HAP-1 (cell line): Measurements from ENCODE around the gene TSPO2.

Source experiments
- DNase-seq, 2 experiments: peaks; one replicate each; pipeline ENCODE4 v3.0.0-alpha.2; 2016 to 2020; ENCODE audit warnings: low spot score in 2 of 2
- H3K27me3 ChIP-seq: fragments of 250-450 bp; sonication (Bioruptor Pico); 2 replicates; pipeline ENCODE4 v1.5.1; 2020; ENCODE audit warnings: low read depth, mild to moderate bottlenecking, moderate library complexity
- H3K36me3 ChIP-seq: fragments of 250-450 bp; sonication (Bioruptor Pico); replicated peaks from 2 replicates; pipeline ENCODE4 v1.5.1; 2020; ENCODE audit warnings: mild to moderate bottlenecking
- H3K4me1 ChIP-seq: fragments of 250-450 bp; sonication (Bioruptor Pico); 2 replicates; pipeline ENCODE4 v1.5.1; 2020; ENCODE audit warnings: mild to moderate bottlenecking
- H3K4me3 ChIP-seq: fragments of 250-450 bp; sonication (Bioruptor Pico); 2 replicates; pipeline ENCODE4 v1.5.1; 2020; ENCODE audit warnings: mild to moderate bottlenecking, moderate library complexity
- H3K9me3 ChIP-seq: fragments of 250-450 bp; sonication (Bioruptor Pico); 2 replicates; pipeline ENCODE4 v1.5.1; 2020; ENCODE audit warnings: mild to moderate bottlenecking, moderate library complexity
- in situ Hi-C: fragments of 300-500 bp; cut with MboI; formaldehyde crosslinking; loops from 3 replicates; pipeline ENCODE4 v1.14.3; 2020; ENCODE audit warnings: low sequenced_read_pairs, inconsistent platforms, mixed read lengths

The TSPO2 gene

GRCh38 chr6:41064841-41065240 lies 22.6 kb downstream of the TSPO2 start:
- H3K4me1 ChIP-seq: no peaks in the 10 kb centered on the region
- no peaks in the 10 kb centered on the region for H3K27me3 ChIP-seq
- no peak for DNase-seq
- no peak overlapping the region for H3K4me3 ChIP-seq
- in situ Hi-C loops: no loop called here
- no peaks in the 10 kb centered on the region for H3K9me3 ChIP-seq
- H3K36me3 ChIP-seq: peaks cover 22% of the 10 kb centered on the region

GRCh38 chr6:41065550-41066026 lies 23.3 kb downstream of the TSPO2 start:
- in situ Hi-C loops: no loop called here
- Histone ChIP-seq H3K36me3 (peaks cover 26% of the 10 kb centered on the region), H3K4me3 (no peak overlapping the region), H3K9me3 (no peaks in the 10 kb centered on the region), H3K4me1 (0 out of 2 replicates have a peak, but pooled peaks cover under 1% of the 10 kb centered on the region), H3K27me3 (no peaks in the 10 kb centered on the region)
- DNase-seq: no peak

- 0 out of 2 replicates have a peak, but pooled peaks cover 4% of the 10 kb centered on the region for H3K4me1 ChIP-seq
- no peaks in the 10 kb centered on the region for H3K27me3 ChIP-seq
- peak; percentile 49 to 76 for DNase-seq
- peaks cover 30% of the 10 kb centered on the region for H3K36me3 ChIP-seq
- no peak overlapping the region for H3K4me3 ChIP-seq
- H3K9me3 ChIP-seq: no peaks in the 10 kb centered on the region
- in situ Hi-C loops: no loop called here
These were observed 24.6 kb downstream of the TSPO2 start for GRCh38 chr6:41066867-41067304.

GRCh38 chr6:41071501-41071922 lies 29.2 kb downstream of the TSPO2 start:
- H3K4me3 ChIP-seq: peak overlapping the region; percentile 81
- peaks cover 16% of the 10 kb centered on the region for H3K36me3 ChIP-seq
- in situ Hi-C loops: no loop called here
- H3K27me3 ChIP-seq: no peaks in the 10 kb centered on the region
- H3K9me3 ChIP-seq: no peaks in the 10 kb centered on the region
- DNase-seq: no peak
- peaks cover 25% of the 10 kb centered on the region for H3K4me1 ChIP-seq

GRCh38 chr6:41071923-41072835 lies 29.9 kb downstream of the TSPO2 start, which contains the start of gene OARD1:
OARD1 (minus strand) TSS chr6:41072356; CDS start chr6:41071634, 722 bp downstream.
- DNase-seq: peak; percentile 95 to 99
- Histone ChIP-seq H3K4me3 (peak within 1 kb of the TSS; percentile 81), H3K9me3 (no peaks in the 10 kb centered on the region), H3K27me3 (no peaks in the 10 kb centered on the region), H3K4me1 (peaks cover 25% of the 10 kb centered on the region), H3K36me3 (peaks cover 13% of the 10 kb centered on the region; the same call in 1 of the 2 replicates)
- in situ Hi-C loops: no loop called here

- peaks cover 8% of the 10 kb centered on the region; the same call in 1 of the 2 replicates for H3K36me3 ChIP-seq
- peak in 1 of 2 experiments; percentile 95 for DNase-seq
- in situ Hi-C loops: no loop called here
These were observed 30.6 kb downstream of the TSPO2 start, which contains the start of gene NFYA for GRCh38 chr6:41072836-41073202. NFYA (plus strand) TSS chr6:41072974; CDS start chr6:41079090, 6,116 bp downstream.

GRCh38 chr6:41073203-41073967 lies 31.1 kb downstream of the TSPO2 start:
- no peaks in the 10 kb centered on the region for H3K27me3 ChIP-seq
- H3K36me3 ChIP-seq: peaks cover 8% of the 10 kb centered on the region; the same call in 1 of the 2 replicates
- in situ Hi-C loops: no loop called here
- H3K4me3 ChIP-seq: peak overlapping the region; percentile 81
- peaks cover 25% of the 10 kb centered on the region for H3K4me1 ChIP-seq
- peak; percentile 81 to 94 for DNase-seq
- no peaks in the 10 kb centered on the region for H3K9me3 ChIP-seq

More at GRCh38 chr6:41072836-41073202, 30.6 kb downstream of the TSPO2 start, which contains the start of gene NFYA:
- Histone ChIP-seq H3K4me3 (peak within 1 kb of the TSS; percentile 81), H3K9me3 (no peaks in the 10 kb centered on the region), H3K27me3 (no peaks in the 10 kb centered on the region), H3K4me1 (peaks cover 25% of the 10 kb centered on the region)

GRCh38 chr6:41073968-41074691 lies 31.9 kb downstream of the TSPO2 start:
- Histone ChIP-seq H3K9me3 (no peaks in the 10 kb centered on the region), H3K36me3 (peaks cover 14% of the 10 kb centered on the region), H3K4me3 (peak overlapping the region; percentile 81), H3K4me1 (peaks cover 25% of the 10 kb centered on the region), H3K27me3 (no peaks in the 10 kb centered on the region)
- in situ Hi-C loops: no loop called here
- DNase-seq: peak in 1 of 2 experiments; percentile 18

GRCh38 chr6:41074692-41075436 lies 32.6 kb downstream of the TSPO2 start:
- peak overlapping the region; percentile 81 for H3K4me3 ChIP-seq
- DNase-seq: no peak
- peaks cover 25% of the 10 kb centered on the region for H3K4me1 ChIP-seq
- H3K36me3 ChIP-seq: peaks cover 22% of the 10 kb centered on the region
- no peaks in the 10 kb centered on the region for H3K27me3 ChIP-seq
- no peaks in the 10 kb centered on the region for H3K9me3 ChIP-seq
- in situ Hi-C loops: no loop called here

- peaks cover 25% of the 10 kb centered on the region for H3K36me3 ChIP-seq
- H3K9me3 ChIP-seq: no peaks in the 10 kb centered on the region
- H3K27me3 ChIP-seq: no peaks in the 10 kb centered on the region
- DNase-seq: no peak
- in situ Hi-C loops: no loop called here
- H3K4me3 ChIP-seq: no peak overlapping the region
- peaks cover 21% of the 10 kb centered on the region for H3K4me1 ChIP-seq
These were observed 33.7 kb downstream of the TSPO2 start for GRCh38 chr6:41075651-41076626.

GRCh38 chr6:41077536-41077935 lies 35.3 kb downstream of the TSPO2 start:
- Histone ChIP-seq H3K36me3 (peaks cover 34% of the 10 kb centered on the region), H3K9me3 (no peaks in the 10 kb centered on the region), H3K4me1 (peaks cover 21% of the 10 kb centered on the region), H3K4me3 (no peak overlapping the region), H3K27me3 (no peaks in the 10 kb centered on the region)
- in situ Hi-C loops: no loop called here
- DNase-seq: no peak

GRCh38 chr6:41078101-41078500 lies 35.8 kb downstream of the TSPO2 start:
- Histone ChIP-seq H3K27me3 (no peaks in the 10 kb centered on the region), H3K9me3 (no peaks in the 10 kb centered on the region), H3K4me3 (no peak overlapping the region), H3K4me1 (peaks cover 21% of the 10 kb centered on the region), H3K36me3 (peaks cover 36% of the 10 kb centered on the region)
- DNase-seq: no peak
- in situ Hi-C loops: no loop called here
